Astrocyte (in vitro differentiated cells and primary cell): ENCODE data around the gene BORCS5. TPM values are rescaled to one million over a fixed set of nuclear protein-coding genes. Genes with fewer than 3 reads are reported as not detected.
A peak's percentile ranks its signal among the peaks of the same experiment; 100 is the strongest.

Source experiments
- DNase-seq: peaks from one replicate; pipeline ENCODE4 v3.0.0-alpha.2; 2010; ENCODE audit warnings: low read depth
- FAIRE-seq: peaks from 2 replicates; lab custom pipeline; 2011; peaks lifted over from hg19 to GRCh38; lab: Jason Lieb, UNC
- H2AFZ ChIP-seq: 2 replicates; pipeline ENCODE4 v1.6.0; 2012; ENCODE audit warnings: low read depth, low read length, inconsistent platforms
- H3K27ac ChIP-seq: 2 replicates; pipeline ENCODE4 v1.5.1; 2011; ENCODE audit warnings: low read depth, low read length, inconsistent platforms
- H3K27me3 ChIP-seq: 2 replicates; pipeline ENCODE4 v1.6.0; 2011; ENCODE audit warnings: low read length, inconsistent platforms; ENCODE audit not compliant: insufficient read depth
- H3K36me3 ChIP-seq: 2 replicates; pipeline ENCODE4 v1.5.1; 2011; ENCODE audit warnings: low read length, inconsistent platforms; ENCODE audit not compliant: insufficient read depth
- H3K4me1 ChIP-seq: 2 replicates; pipeline ENCODE4 v1.5.1; 2011; ENCODE audit warnings: low read length, inconsistent platforms; ENCODE audit not compliant: insufficient read depth
- H3K4me2 ChIP-seq: 2 replicates; pipeline ENCODE4 v1.6.0; 2012; ENCODE audit warnings: low read length, inconsistent platforms
- H3K4me3 ChIP-seq: 2 replicates; pipeline ENCODE4 v1.5.1; 2011; ENCODE audit warnings: low read depth, mild to moderate bottlenecking, low read length, inconsistent platforms; ENCODE audit not compliant: insufficient read depth
- H3K79me2 ChIP-seq: 2 replicates; pipeline ENCODE4 v1.6.0; 2012; ENCODE audit warnings: mild to moderate bottlenecking, low read length, inconsistent platforms; ENCODE audit not compliant: insufficient read depth
- H3K9ac ChIP-seq: 2 replicates; pipeline ENCODE4 v1.6.0; 2012; ENCODE audit warnings: mild to moderate bottlenecking, low read length, inconsistent platforms
- H3K9me3 ChIP-seq: 2 replicates; pipeline ENCODE4 v1.5.1; 2012; ENCODE audit warnings: low read depth, mild to moderate bottlenecking, low read length, inconsistent platforms; ENCODE audit not compliant: insufficient read depth
- H4K20me1 ChIP-seq: 2 replicates; pipeline ENCODE4 v1.6.0; 2012; ENCODE audit warnings: low read length, inconsistent platforms; ENCODE audit not compliant: insufficient read depth
- H3K27ac Mint-ChIP-seq: one replicate; pipeline ENCODE4 v1.8.0; 2021; ENCODE audit warnings: mild to moderate bottlenecking, mixed read lengths; ENCODE audit not compliant: unreplicated experiment
- H3K27me3 Mint-ChIP-seq: one replicate; pipeline ENCODE4 v1.8.0; 2021; ENCODE audit warnings: low read depth, mixed read lengths; ENCODE audit not compliant: unreplicated experiment
- H3K36me3 Mint-ChIP-seq: one replicate; pipeline ENCODE4 v1.8.0; 2021; ENCODE audit warnings: low read depth, mixed read lengths; ENCODE audit not compliant: unreplicated experiment
- H3K4me1 Mint-ChIP-seq: one replicate; pipeline ENCODE4 v1.8.0; 2021; ENCODE audit warnings: low read depth, mixed read lengths; ENCODE audit not compliant: unreplicated experiment
- H3K4me3 Mint-ChIP-seq: one replicate; pipeline ENCODE4 v1.8.0; 2021; ENCODE audit warnings: mild to moderate bottlenecking, moderate library complexity, mixed read lengths; ENCODE audit not compliant: unreplicated experiment
- H3K9me3 Mint-ChIP-seq: one replicate; pipeline ENCODE4 v1.8.0; 2021; ENCODE audit warnings: mild to moderate bottlenecking, mixed read lengths; ENCODE audit not compliant: unreplicated experiment
- CTCF ChIP-seq: IDR thresholded peaks from 2 replicates; pipeline ENCODE4 v1.5.1; 2011; ENCODE audit warnings: low read depth, mild to moderate bottlenecking, inconsistent platforms, low read length, moderate library complexity; ENCODE audit not compliant: insufficient read depth
- EZH2 ChIP-seq: IDR thresholded peaks from 2 replicates; pipeline ENCODE4 v1.6.1; 2012; ENCODE audit warnings: mild to moderate bottlenecking, low read length, inconsistent platforms; ENCODE audit not compliant: insufficient read depth
- total RNA-seq: library from RNA; stranded (reverse); gene quantifications from 2 replicates; pipeline ENCODE4 v1.2.1, GENCODE V29; 2021

Gene BORCS5
- total RNA-seq, 1 donor from 2014 or later: 8.1 TPM

DNA sequence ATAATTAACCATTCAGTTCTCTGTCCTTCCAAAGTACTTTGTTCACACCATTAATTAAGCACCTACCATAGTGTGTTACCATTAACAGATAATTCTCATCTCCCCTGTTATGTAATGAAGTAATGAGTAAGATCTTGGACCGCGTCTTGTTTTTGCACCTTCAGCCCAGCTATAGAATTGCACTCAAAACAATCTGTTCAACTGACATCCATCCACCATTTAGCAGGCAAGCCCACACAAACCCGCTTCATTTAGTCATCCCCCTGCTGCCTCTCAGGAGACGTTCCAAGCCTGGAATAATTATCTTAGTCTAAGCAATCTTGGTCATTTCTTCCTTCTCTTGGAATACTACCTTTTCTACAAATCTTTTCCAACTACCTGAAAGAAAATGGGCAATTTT lies 131.4 kb downstream of the BORCS5 start:
- Mint-ChIP-seq H3K4me1 (peaks cover 18% of the 10 kb centered on the region), H3K27me3 (no peaks in the 10 kb centered on the region), H3K36me3 (peaks cover 3% of the 10 kb centered on the region), H3K27ac (no peak overlapping the region), H3K4me3 (no peak overlapping the region), H3K9me3 (no peaks in the 10 kb centered on the region)
- H3K4me2 ChIP-seq: peak overlapping the region; percentile 19
- no peak overlapping the region for H3K27ac ChIP-seq
- H3K79me2 ChIP-seq: peaks cover 4% of the 10 kb centered on the region
- peaks cover 12% of the 10 kb centered on the region for H4K20me1 ChIP-seq
- H2AFZ ChIP-seq: no peak overlapping the region
- H3K4me3 ChIP-seq: no peak overlapping the region
- TF ChIP-seq CTCF (no peak), EZH2 (no peak)
- H3K27me3 ChIP-seq: no peaks in the 10 kb centered on the region
- DNase-seq (no peak), FAIRE-seq (no peak)
- peaks cover 12% of the 10 kb centered on the region for H3K36me3 ChIP-seq
- no peak overlapping the region for H3K9ac ChIP-seq
- H3K4me1 ChIP-seq: peaks cover 10% of the 10 kb centered on the region
- H3K9me3 ChIP-seq: no peaks in the 10 kb centered on the region

DNA sequence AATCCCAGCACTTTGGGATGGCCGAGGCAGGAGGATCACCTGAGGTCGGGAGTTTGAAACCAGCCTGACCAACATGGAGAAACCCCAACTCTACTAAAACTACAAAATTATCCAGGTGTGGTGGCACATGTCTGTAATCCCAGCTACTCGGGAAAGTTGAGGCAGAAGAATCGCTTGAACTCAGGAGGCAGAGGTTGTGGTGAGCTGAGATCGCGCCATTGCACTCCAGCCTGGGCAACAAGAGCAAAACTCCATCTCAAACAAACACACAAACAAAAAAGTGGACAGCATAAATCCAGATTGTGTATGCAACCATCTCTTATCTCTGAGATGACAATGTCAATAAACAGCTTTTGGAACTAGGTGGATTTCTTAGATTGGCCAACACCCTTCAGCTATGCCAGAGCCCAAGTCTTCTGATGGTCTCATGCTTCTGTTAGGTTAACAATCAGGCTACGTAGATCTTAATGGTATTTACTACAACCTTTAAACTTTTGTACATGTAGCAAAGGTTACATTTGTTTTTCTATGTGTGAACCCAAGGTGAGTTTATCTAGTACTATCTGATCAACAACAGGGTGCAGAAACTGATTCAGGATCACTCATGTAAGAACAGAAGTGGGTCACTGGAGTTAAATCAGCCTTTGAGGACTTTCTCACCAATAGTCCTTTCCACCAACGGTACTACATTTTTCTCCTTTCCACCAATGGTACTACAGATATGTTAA lies 132.1 kb downstream of the BORCS5 start:
- Histone ChIP-seq H3K9me3 (no peaks in the 10 kb centered on the region), H3K36me3 (peaks cover 12% of the 10 kb centered on the region), H3K4me3 (no peak overlapping the region), H3K79me2 (peaks cover 8% of the 10 kb centered on the region), H3K4me2 (no peak overlapping the region), H3K4me1 (peaks cover 10% of the 10 kb centered on the region), H4K20me1 (peaks cover 15% of the 10 kb centered on the region), H3K9ac (no peak overlapping the region), H3K27ac (no peak overlapping the region), H2AFZ (no peak overlapping the region), H3K27me3 (no peaks in the 10 kb centered on the region)
- H3K27ac Mint-ChIP-seq: no peak overlapping the region
- H3K4me1 Mint-ChIP-seq: peaks cover 18% of the 10 kb centered on the region
- peaks cover 3% of the 10 kb centered on the region for H3K36me3 Mint-ChIP-seq
- TF ChIP-seq EZH2 (no peak), CTCF (no peak)
- DNase-seq (no peak), FAIRE-seq (peak; percentile 23)
- no peaks in the 10 kb centered on the region for H3K9me3 Mint-ChIP-seq
- H3K27me3 Mint-ChIP-seq: no peaks in the 10 kb centered on the region
- H3K4me3 Mint-ChIP-seq: no peak overlapping the region

DNA sequence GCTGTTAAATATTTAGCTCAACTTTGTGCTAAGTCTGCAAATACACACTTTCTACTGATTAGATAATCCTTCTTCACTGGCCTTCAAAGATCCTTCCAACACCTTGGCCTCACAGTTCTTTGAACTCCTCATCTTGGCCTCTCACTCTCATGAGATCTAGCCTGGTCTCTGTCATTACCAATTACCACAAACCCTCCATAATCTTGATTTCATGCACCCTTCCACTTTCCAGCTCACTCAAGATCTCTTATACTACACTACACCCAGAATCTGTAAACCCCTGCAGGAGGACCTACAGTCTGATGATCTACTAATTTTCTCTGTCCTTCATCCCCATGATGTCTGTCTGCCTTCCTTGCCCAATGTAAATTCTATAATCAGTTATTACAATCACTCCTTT lies 134.7 kb downstream of the BORCS5 start:
- peaks cover 10% of the 10 kb centered on the region for H3K4me1 ChIP-seq
- H3K27me3 ChIP-seq: no peaks in the 10 kb centered on the region
- peaks cover 20% of the 10 kb centered on the region for H4K20me1 ChIP-seq
- peaks cover 8% of the 10 kb centered on the region for H3K79me2 ChIP-seq
- DNase-seq (no peak), FAIRE-seq (no peak)
- no peak overlapping the region for H3K4me3 ChIP-seq
- TF ChIP-seq EZH2: no peak
- no peak for TF ChIP-seq CTCF
- H3K27ac ChIP-seq: no peak overlapping the region
- Mint-ChIP-seq H3K27ac (no peak overlapping the region), H3K4me3 (no peak overlapping the region), H3K36me3 (no peaks in the 10 kb centered on the region), H3K27me3 (no peaks in the 10 kb centered on the region), H3K4me1 (peaks cover 14% of the 10 kb centered on the region), H3K9me3 (no peaks in the 10 kb centered on the region)
- H3K9ac ChIP-seq: no peak overlapping the region
- peaks cover 6% of the 10 kb centered on the region for H3K36me3 ChIP-seq
- H3K9me3 ChIP-seq: no peaks in the 10 kb centered on the region
- H3K4me2 ChIP-seq: no peak overlapping the region
- no peak overlapping the region for H2AFZ ChIP-seq
